Activated naive CD4-positive, alpha-beta T cell treated with anti-CD3 and anti-CD28 coated beads, Interleukin-2, amount 50 U/mL, for 16 hours (primary cell): ENCODE measurements around the gene CBFB.

Source experiments
- DNase-seq: peaks from one replicate; pipeline ENCODE4 v3.0.0-alpha.2; 2020

The CBFB gene

GRCh38 chr16:67141391-67141790, 112.4 kb downstream of the CBFB start:
- DNase-seq, result no peak

DNA sequence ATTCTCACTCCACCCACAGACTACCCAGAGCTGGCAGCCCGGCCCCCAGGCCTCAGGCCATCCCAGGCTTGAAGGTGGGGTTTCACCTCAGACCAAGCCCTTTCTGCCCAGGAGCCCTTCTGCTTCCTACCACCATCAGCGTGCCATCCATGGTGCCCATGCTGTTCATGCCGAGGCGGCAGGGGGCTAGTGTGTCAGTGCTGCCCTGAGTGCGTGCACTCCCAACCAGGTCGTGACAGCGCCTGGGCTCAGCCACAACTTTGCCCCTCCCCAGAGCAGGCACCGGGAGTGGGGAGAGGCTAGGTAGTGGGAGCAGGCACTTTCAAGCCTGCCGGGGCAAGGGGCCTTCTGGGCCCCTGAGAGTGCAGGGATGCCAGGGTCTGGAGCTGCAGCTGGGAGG, 113.4 kb downstream of the CBFB start:
- no peak for DNase-seq

DNA sequence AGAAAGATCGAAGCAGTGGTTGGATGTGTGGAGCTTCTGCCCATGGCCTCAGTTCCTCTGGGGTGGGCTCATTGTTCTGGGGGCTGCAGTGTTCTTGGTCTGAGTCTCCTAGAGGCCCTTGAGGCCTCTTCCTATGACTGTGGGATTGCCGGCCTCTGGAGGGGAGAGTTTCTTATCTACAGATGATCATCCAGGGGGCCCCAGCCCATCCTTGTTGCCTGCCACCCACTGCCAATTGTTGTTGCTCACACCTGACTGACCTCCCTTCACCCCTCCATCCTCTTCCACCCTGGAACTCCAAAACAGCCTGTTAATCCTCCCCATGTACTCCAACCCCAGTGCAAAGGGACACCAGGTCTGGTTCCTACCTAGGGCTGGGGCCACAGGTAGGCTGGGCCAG, 116.0 kb downstream of the CBFB start:
- DNase-seq, result no peak

DNA sequence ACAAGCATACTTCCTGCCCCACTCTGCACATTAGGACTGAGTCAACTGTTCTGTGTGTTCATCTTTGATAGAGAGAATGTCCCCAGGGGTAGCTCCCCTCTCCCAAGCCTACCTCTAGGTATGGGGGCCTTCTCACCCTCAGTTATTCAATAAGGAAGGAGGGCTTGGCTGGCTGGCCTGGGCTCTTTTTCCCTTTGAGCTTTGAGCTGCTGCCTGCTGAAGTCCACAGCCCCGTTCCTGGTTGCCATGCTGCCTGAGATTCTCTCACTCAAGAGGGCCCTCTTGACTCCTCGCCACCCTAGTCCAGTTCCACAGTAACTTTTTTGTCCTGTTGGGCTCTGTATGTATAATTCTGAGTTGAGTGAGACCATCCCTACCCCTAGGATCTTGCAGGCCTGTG, 116.8 kb downstream of the CBFB start:
- DNase-seq, result no peak

GRCh38 chr16:67146523-67147357, 117.8 kb downstream of the CBFB start:
- no peak for DNase-seq

DNA sequence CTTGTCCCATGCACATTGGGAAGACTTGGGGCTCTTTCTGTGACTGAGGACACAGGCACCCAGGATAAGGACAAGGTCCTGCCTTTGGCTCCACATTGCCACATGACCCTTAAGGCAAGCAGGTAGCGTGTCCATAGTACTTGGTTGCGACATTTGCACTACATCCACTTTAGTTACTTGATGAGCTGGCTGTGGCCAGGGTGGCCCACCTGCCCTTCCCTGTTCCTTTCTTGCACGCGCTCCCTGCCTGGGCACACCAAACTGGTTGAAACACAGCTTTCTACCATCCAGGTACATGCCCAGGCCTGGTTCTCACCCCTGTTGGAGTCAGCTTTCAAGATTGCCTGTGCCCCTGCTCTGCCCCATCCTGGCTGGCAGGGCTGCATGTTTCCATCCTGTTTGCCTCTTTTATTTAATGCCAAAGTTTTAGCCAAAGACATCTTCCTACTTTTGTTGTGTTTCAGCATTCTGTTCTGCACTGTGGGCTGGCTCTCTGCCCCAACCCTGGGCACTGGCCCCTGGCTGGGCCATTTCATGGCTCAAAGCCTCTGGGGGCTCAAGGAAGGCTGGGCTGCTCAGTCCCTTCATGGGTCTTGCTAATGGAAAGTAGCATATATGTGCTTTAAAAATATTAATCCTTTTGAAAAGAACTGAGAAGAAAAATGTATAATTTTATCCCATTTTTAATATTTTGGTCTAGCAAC, 118.6 kb downstream of the CBFB start:
- no peak for DNase-seq

GRCh38 chr16:67148221-67148620, 119.3 kb downstream of the CBFB start:
- no peak for DNase-seq

DNA sequence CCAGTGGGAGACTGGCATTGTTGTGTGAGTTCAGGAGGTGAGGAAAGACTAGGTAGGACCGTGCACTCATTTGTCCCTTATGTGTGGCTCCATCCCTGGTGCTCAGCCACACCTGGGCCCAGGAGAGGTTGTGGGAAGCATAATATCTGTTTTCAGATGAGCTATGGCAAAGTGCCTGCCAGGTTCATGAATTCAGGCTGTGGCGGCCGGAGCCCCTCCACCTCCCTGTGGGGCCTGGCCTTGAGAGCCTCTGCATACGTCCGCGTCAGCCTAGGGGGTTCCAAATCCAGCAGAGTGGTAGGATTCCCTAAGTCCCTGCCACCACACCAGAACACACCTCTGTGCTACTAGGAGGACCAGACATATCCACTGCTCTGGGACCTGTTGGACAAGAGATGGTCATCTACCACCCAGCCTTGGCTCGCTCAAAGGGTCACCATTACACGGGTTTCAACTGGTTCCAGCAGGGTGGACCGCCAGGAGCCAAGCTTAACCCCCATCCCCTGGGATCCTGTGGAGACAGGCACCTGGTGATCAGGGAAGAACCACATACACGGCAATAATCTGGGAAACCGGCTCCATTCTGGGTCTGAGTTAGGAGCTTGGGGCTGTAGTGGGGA, 119.8 kb downstream of the CBFB start:
- no peak for DNase-seq

DNA sequence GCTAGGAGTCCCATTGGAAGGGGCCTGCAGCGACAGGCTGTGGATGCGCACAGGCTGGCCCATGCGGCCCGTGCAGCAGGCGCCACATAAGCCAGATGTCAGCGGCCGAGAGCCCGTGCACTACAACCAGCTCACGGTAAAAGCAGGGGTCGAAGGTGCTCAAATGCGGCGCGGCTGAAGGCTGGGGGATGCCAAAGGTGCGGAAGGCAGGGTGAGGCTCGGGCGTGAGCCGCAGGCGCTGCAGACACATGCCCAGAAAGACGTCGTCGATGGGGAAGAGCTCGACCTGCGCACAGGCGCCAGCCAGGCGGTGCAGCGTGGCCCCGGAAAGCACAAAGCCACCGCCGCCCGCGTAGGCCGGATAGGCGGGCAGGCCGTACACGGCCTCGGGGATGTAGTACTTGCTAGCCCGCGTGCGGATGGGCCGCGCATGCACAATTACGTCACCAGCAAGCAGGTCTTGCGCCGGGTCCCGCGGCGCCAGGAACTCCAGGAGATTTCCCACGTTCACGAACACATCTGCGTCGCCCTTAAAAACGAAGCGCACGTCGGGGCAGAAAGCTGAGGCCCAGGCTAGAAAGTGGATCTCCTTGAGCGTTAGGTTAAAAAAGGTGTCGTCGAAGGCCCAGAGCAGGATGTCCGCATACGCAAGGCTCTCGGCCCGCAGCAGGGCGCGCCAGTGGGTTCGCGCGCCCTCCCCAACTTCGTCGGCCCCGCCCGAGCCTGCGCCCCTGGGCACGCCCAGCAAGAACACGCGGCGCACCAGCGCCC, 120.5 kb downstream of the CBFB start:
- no peak for DNase-seq

GRCh38 chr16:67150047-67150832, 121.3 kb downstream of the CBFB start:
- DNase-seq, result peak; percentile 61
